Measurements from ENCODE around the gene TRPM5. TPM values are rescaled to one million over a fixed set of nuclear protein-coding genes. Genes with fewer than 3 reads are reported as not detected.

The TRPM5 gene
- total RNA-seq, 1 experiment from 2014 or later, result not detected

- no peaks in the 10 kb centered on the region for H3K36me3 ChIP-seq
- peak in 1 of 2 experiments; percentile 49 for DNase-seq (ENCODE audit: low read depth in 1 of 2, low spot score in 2 of 2)
- no peak overlapping the region for H3K4me3 ChIP-seq
- H3K4me1 ChIP-seq (replicated peaks), result no peaks in the 10 kb centered on the region
- H3K27me3 ChIP-seq (replicated peaks), result peaks cover 87% of the 10 kb centered on the region
- H3K27ac ChIP-seq, result no peak overlapping the region
- H3K9me3 ChIP-seq (replicated peaks), result no peaks in the 10 kb centered on the region
Observed at GRCh38 chr11:2465202-2466068, 21.1 kb upstream of the TRPM5 start.

GRCh38 chr11:2464451-2465165, 20.3 kb upstream of the TRPM5 start:
- peaks cover 91% of the 10 kb centered on the region for H3K27me3 ChIP-seq (replicated peaks)
- no peaks in the 10 kb centered on the region for H3K4me1 ChIP-seq (replicated peaks)
- DNase-seq (ENCODE audit: low read depth in 1 of 2, low spot score in 2 of 2), result peak in 1 of 2 experiments; percentile 42

GRCh38 chr11:2463766-2464277, 19.5 kb upstream of the TRPM5 start:
- Histone ChIP-seq H3K4me3 (no peak overlapping the region), H3K9me3 (replicated peaks) (no peaks in the 10 kb centered on the region), H3K36me3 (no peaks in the 10 kb centered on the region), H3K4me1 (replicated peaks) (no peaks in the 10 kb centered on the region), H3K27ac (no peak overlapping the region), H3K27me3 (replicated peaks) (peaks cover 87% of the 10 kb centered on the region)
- DNase-seq (ENCODE audit: low read depth in 1 of 2, low spot score in 2 of 2), result peak in 1 of 2 experiments; percentile 52

More at GRCh38 chr11:2464451-2465165, 20.3 kb upstream of the TRPM5 start:
- Histone ChIP-seq H3K36me3 (no peaks in the 10 kb centered on the region), H3K27ac (no peak overlapping the region), H3K9me3 (replicated peaks) (no peaks in the 10 kb centered on the region), H3K4me3 (no peak overlapping the region)

DNA sequence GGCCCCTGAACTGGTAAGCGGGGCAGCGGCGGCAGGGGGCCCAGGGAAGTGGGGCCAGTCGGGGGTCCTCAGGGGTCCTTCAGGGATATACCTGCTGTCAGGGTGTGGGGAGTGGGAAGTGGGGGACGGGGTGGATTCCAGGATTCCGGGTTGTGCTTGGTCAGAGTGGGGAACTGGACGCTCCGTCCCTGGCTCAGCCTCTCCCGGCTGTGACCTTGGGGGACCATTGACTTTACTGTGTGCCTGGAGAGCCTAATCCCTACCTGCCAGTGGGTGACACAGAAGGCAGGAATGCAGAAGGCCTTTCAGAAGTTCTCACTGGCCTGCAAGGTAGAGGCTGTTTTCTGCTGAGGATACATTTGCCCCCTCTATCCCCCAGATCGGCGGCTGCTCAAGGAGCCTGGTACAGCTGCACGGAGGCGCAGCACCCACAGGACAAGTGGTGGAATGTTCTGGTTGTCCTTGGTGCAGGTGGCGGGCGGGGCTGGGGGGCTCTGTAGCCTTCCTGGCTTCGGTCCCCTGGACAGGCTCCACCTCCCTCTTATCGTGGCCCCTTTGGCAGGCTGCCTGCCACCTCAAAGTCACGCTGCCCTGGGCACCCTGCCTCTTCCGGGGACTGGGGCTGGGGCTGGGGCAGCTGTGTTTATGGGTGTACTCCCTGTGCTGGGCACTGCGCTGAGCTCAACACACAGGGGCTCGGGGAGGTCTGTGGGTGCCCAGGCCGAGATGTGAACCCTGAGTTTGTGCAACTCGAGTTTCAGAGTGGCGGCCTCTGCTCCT, 18.9 kb upstream of the TRPM5 start:
- DNase-seq (ENCODE audit: low read depth in 1 of 2, low spot score in 2 of 2), result peak in 1 of 2 experiments; percentile 48
- no peaks in the 10 kb centered on the region for H3K36me3 ChIP-seq
- H3K9me3 ChIP-seq (replicated peaks), result no peaks in the 10 kb centered on the region
- no peaks in the 10 kb centered on the region for H3K4me1 ChIP-seq (replicated peaks)
- peaks cover 81% of the 10 kb centered on the region for H3K27me3 ChIP-seq (replicated peaks)
- H3K4me3 ChIP-seq, result no peak overlapping the region
- no peak overlapping the region for H3K27ac ChIP-seq

- no peak overlapping the region for H3K4me3 ChIP-seq
- H3K4me1 ChIP-seq (replicated peaks), result no peaks in the 10 kb centered on the region
- no peak for DNase-seq (ENCODE audit: low read depth in 1 of 2, low spot score in 2 of 2)
- no peaks in the 10 kb centered on the region for H3K36me3 ChIP-seq
- no peak overlapping the region for H3K27ac ChIP-seq
- no peaks in the 10 kb centered on the region for H3K9me3 ChIP-seq (replicated peaks)
- peaks cover 79% of the 10 kb centered on the region for H3K27me3 ChIP-seq (replicated peaks)
Observed at GRCh38 chr11:2462543-2462985, 18.2 kb upstream of the TRPM5 start.

DNA sequence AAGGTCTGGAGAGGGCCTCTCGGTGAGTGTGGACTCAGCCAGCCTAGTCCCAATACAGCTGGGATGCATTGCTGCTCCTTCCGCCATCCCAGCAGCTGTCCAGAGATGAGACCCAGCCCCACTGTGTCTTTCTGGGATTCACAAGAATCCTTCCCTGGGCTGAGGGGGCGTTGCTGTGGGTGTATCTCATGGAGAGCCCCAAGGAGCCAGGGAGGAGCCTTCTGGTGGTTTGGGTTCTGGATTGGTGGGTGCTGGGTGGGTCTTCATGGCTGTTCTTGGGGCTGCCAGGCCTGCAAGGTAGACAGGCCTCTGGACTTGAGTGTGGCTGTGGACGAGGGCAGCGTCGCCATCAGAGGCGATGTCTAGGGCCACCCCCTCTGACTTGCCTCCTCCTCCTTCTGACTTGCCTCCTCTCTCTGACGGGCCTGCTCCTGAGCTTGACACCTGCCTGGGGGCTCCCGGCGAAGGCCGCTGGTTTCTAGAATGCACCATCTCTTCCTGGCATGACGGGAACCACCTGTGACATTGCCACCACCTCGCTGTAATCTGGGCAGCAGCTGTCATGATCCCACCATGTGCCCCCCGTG, 17.7 kb upstream of the TRPM5 start:
- DNase-seq (ENCODE audit: low read depth in 1 of 2, low spot score in 2 of 2), result no peak
- Histone ChIP-seq H3K27ac (no peak overlapping the region), H3K36me3 (no peaks in the 10 kb centered on the region), H3K9me3 (replicated peaks) (no peaks in the 10 kb centered on the region), H3K4me3 (no peak overlapping the region), H3K4me1 (replicated peaks) (no peaks in the 10 kb centered on the region), H3K27me3 (replicated peaks) (peaks cover 82% of the 10 kb centered on the region)

- H3K36me3 ChIP-seq, result no peaks in the 10 kb centered on the region
- DNase-seq (ENCODE audit: low read depth in 1 of 2, low spot score in 2 of 2), result no peak
- H3K9me3 ChIP-seq (replicated peaks), result no peaks in the 10 kb centered on the region
- no peak overlapping the region for H3K27ac ChIP-seq
- no peak overlapping the region for H3K4me3 ChIP-seq
- no peaks in the 10 kb centered on the region for H3K4me1 ChIP-seq (replicated peaks)
- peaks cover 79% of the 10 kb centered on the region for H3K27me3 ChIP-seq (replicated peaks)
Observed at GRCh38 chr11:2461253-2461955, 17.1 kb upstream of the TRPM5 start.

DNA sequence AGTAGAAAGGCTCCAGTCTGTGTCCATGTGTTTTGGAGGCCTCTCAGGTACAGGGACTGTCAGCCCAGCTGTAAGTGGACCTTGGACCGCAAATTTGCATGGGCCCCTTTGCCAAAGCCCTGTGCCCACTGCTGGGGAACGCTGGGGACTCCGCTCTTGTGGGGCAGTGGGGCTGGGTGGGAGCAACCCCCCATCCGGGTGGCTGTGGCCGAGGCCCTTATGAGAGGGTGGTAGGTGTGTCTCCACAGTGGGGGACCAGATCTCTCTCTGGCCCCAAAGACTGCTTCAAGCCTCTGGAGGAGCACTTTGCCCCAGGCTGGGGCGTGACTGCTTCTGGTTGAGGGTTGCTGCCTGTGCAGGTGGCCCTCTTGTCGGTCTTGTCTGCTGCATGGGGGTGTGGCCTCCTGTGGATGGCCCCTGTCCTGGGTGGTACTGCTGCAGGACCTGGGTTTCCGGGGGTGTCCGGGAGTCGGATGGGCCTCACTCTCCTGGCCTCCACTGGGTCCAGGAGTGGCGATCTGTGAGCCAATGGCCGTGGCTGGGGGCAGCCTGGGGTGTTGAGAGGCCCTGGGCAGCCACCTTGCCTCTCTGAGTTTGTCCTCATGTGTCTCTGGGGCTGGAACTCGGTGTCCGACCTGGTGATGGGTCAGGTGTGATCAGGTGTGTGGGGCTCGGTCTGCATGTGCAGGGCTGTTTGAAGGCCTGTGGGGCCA, 16.4 kb upstream of the TRPM5 start:
- H3K9me3 ChIP-seq (replicated peaks), result no peaks in the 10 kb centered on the region
- no peaks in the 10 kb centered on the region for H3K4me1 ChIP-seq (replicated peaks)
- DNase-seq (ENCODE audit: low read depth in 1 of 2, low spot score in 2 of 2), result no peak
- no peak overlapping the region for H3K4me3 ChIP-seq
- no peaks in the 10 kb centered on the region for H3K36me3 ChIP-seq
- no peak overlapping the region for H3K27ac ChIP-seq
- H3K27me3 ChIP-seq (replicated peaks), result peaks cover 79% of the 10 kb centered on the region

- DNase-seq (ENCODE audit: low read depth in 1 of 2, low spot score in 2 of 2), result no peak
- Histone ChIP-seq H3K4me1 (replicated peaks) (no peaks in the 10 kb centered on the region), H3K4me3 (no peak overlapping the region), H3K9me3 (replicated peaks) (no peaks in the 10 kb centered on the region), H3K36me3 (no peaks in the 10 kb centered on the region), H3K27me3 (replicated peaks) (peaks cover 77% of the 10 kb centered on the region), H3K27ac (no peak overlapping the region)
Observed at GRCh38 chr11:2459796-2460531, 15.7 kb upstream of the TRPM5 start.

DNA sequence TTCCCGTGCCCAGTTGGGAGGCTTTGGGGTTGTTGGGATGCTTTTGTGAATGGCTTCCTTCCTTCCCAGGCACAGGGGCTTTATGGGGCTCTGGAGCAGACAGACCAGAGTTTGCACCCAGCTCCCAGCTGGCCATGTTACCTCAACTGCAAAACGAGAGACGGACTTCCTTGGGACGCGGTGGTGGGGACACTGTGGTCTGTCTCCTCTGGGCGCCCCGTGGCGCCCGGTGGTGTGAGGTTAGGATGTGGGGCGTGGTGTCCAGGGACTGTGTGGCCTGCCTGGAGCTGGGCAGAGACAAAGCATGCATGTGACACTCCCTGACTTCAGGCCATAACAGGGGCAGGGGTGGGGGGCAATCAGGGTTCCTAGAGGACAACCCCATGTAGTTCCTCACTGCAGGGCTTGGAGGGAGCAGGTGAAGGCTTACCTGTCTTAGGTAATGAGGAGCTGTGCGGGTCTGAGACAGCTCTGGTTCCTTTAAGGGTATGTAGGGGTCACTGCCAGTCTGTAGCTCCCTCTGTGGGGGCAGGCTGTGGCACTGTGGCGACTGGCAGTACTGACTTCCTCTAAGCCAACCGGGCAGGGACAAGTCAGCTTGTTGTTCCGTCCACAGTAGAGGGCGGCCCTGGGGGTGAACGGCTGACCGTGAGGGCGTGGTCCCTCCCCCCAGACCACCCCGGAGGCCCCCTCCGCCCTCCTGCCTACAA, 14.9 kb upstream of the TRPM5 start:
- DNase-seq (ENCODE audit: low read depth in 1 of 2, low spot score in 2 of 2), result no peak
- peaks cover 76% of the 10 kb centered on the region for H3K27me3 ChIP-seq (replicated peaks)
- no peaks in the 10 kb centered on the region for H3K9me3 ChIP-seq (replicated peaks)
- no peaks in the 10 kb centered on the region for H3K36me3 ChIP-seq
- H3K27ac ChIP-seq, result no peak overlapping the region
- H3K4me3 ChIP-seq, result no peak overlapping the region
- no peaks in the 10 kb centered on the region for H3K4me1 ChIP-seq (replicated peaks)

- no peak overlapping the region for H3K27ac ChIP-seq
- H3K4me1 ChIP-seq (replicated peaks), result no peaks in the 10 kb centered on the region
- no peak for DNase-seq (ENCODE audit: low read depth in 1 of 2, low spot score in 2 of 2)
- no peaks in the 10 kb centered on the region for H3K9me3 ChIP-seq (replicated peaks)
- no peaks in the 10 kb centered on the region for H3K36me3 ChIP-seq
- peaks cover 75% of the 10 kb centered on the region for H3K27me3 ChIP-seq (replicated peaks)
- no peak overlapping the region for H3K4me3 ChIP-seq
Observed at GRCh38 chr11:2458321-2458720, 14.0 kb upstream of the TRPM5 start.
